AG09319 (cell line): ENCODE measurements around the gene PTPN23.

Experiments used
- DNase-seq: peaks from one replicate; pipeline ENCODE4 v3.0.0-alpha.2; 2010; ENCODE audit warnings: low read depth; ENCODE audit errors: extremely low read depth
- CTCF ChIP-seq: IDR thresholded peaks from 2 replicates; pipeline ENCODE4 v1.5.1; 2011; ENCODE audit warnings: low read depth, mild to moderate bottlenecking, inconsistent platforms, low read length, moderate library complexity

PTPN23 gene

GRCh38 chr3:47411696-47412452 is 31.1 kb downstream of the PTPN23 start:
- no peak for DNase-seq
- no peak for TF ChIP-seq CTCF

GRCh38 chr3:47412453-47412756 is 31.6 kb downstream of the PTPN23 start:
- TF ChIP-seq CTCF, result no peak
- DNase-seq, result no peak

- TF ChIP-seq CTCF, result peak; percentile 1; the same call in 1 of the 2 replicates
- no peak for DNase-seq
Observed at GRCh38 chr3:47412842-47413520, 32.2 kb downstream of the PTPN23 start.

GRCh38 chr3:47413751-47414150 is 32.9 kb downstream of the PTPN23 start:
- DNase-seq, result no peak

GRCh38 chr3:47414161-47414564 is 33.3 kb downstream of the PTPN23 start:
- DNase-seq, result no peak
- TF ChIP-seq CTCF, result no peak

More at GRCh38 chr3:47413751-47414150, 32.9 kb downstream of the PTPN23 start:
- TF ChIP-seq CTCF, result no peak

GRCh38 chr3:47414666-47415587 is 34.1 kb downstream of the PTPN23 start:
- TF ChIP-seq CTCF, result no peak
- DNase-seq, result no peak
